Testis (tissue), 3 donors: ENCODE results near the gene HJURP. TPM values are rescaled to one million over a fixed set of nuclear protein-coding genes. Genes with fewer than 3 reads are reported as not detected.

Source experiments
- DNase-seq: peaks from one replicate; pipeline ENCODE4 v3.0.0-alpha.2; 2019
- H3K27ac ChIP-seq, 2 donors: fragments of 200-600 bp; sonication (generic); one replicate each; pipeline ENCODE4 v1.5.1; 2019
- H3K27me3 ChIP-seq: fragments of 200-600 bp; sonication (generic); one replicate; pipeline ENCODE4 v1.5.1; 2019
- H3K36me3 ChIP-seq: fragments of 200-600 bp; sonication (generic); one replicate; pipeline ENCODE4 v1.5.1; 2017; ENCODE audit warnings: low read depth; ENCODE audit errors: missing control alignments
- H3K4me1 ChIP-seq: fragments of 200-600 bp; sonication (generic); one replicate; pipeline ENCODE4 v1.5.1; 2019
- H3K4me3 ChIP-seq, 2 donors: fragments of 200-600 bp; sonication (generic); one replicate each; pipeline ENCODE4 v1.5.1; 2017 to 2019
- H3K9me3 ChIP-seq: fragments of 200-600 bp; sonication (generic); one replicate; pipeline ENCODE4 v1.5.1; 2017
- CTCF ChIP-seq, 3 experiments: fragments of 450-650 bp in 2 of 3; fragments of 200-600 bp in 1 of 3; sonication (generic) in 1 of 3; IDR thresholded peaks; one replicate each; pipeline ENCODE4 v1.5.1; 2016 to 2019; ENCODE audit warnings: antibody characterized with exemption in 3 of 3, mild to moderate bottlenecking in 2 of 3, moderate library complexity in 1 of 3
- POLR2A ChIP-seq: fragments of 450-650 bp; IDR thresholded peaks from one replicate; pipeline ENCODE4 v1.6.1; 2017; ENCODE audit warnings: antibody characterized with exemption, mild to moderate bottlenecking, moderate library complexity
- WGBS, 2 donors: methylation state at CpG; one replicate each; pipeline ENCODE4 v1.1.5; 2018; 5-methylcytosine and 5-hydroxymethylcytosine counted together
- intact Hi-C: fragments of 100-400 bp; cut with DNase I; formaldehyde crosslinking; loops from one replicate; pipeline ENCODE4 v1.15.1; 2023; ENCODE audit warnings: low total_unique reads
- polyA plus RNA-seq: library from polyadenylated mRNA; stranded (reverse); fragments of 350-450 nt; fragmentation: Illumina TruSeq; extraction: RNeasy Lipid Tissue Mini Kit (QIAGEN cat#74804); gene quantifications from one replicate; pipeline ENCODE4 v1.2.3, GENCODE V29; 2014; ENCODE audit warnings: low read depth, low replicate concordance; ENCODE audit not compliant: insufficient read depth
- total RNA-seq, 2 donors: library from RNA; depleted of rRNA; stranded (reverse); fragments of >200 nt; gene quantifications; one replicate each; pipeline ENCODE4 v1.2.3, GENCODE V29; 2016

Gene HJURP
- total and polyA plus RNA-seq, 3 donors from 2014 or later: 10.2 to 30.2 (median 13.9) TPM

GRCh38 chr2:233801357-233802131 lies 52.8 kb downstream of the HJURP start:
- 71 to 85% methylated on average over 9 of the region's 9 CpGs for WGBS, 2 donors
- Histone ChIP-seq H3K36me3 (no peaks in the 10 kb centered on the region), H3K4me1 (no peaks in the 10 kb centered on the region), H3K27ac (no peak overlapping the region), H3K27me3 (no peaks in the 10 kb centered on the region), H3K9me3 (no peaks in the 10 kb centered on the region), H3K4me3 (no peak overlapping the region)
- TF ChIP-seq POLR2A: no peak
- TF ChIP-seq CTCF (IDR thresholded peaks at IDR 0.05): no peak
- DNase-seq: peak; percentile 6
- intact Hi-C loops: no loop called here

GRCh38 chr2:233800208-233800607 lies 54.1 kb downstream of the HJURP start:
- Histone ChIP-seq H3K36me3 (no peaks in the 10 kb centered on the region), H3K4me3 (no peak overlapping the region)
- intact Hi-C loops: no loop called here

DNA sequence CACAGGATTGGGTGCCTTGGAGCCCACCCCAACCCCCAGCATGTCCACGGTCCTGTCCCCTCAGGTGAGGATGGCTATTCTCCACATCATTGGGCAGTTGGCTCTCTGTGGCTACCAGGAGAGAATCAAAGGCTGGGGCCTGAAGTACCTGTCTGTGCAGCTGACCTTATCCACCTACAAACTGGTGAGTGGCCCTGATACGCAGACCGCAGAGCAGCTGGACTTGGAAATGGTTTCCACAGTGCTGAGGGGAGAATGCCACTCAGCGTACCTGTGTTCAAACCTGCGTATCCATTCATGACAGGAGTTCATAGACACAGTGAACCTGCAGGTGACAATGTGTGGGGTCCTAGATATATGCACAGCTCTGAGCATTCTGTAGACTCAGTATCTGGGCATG lies 54.6 kb downstream of the HJURP start:
- H3K4me3 ChIP-seq: no peak overlapping the region
- no peak for DNase-seq
- 59 to 67% methylated on average over 3 to 5 of the region's 5 CpGs for WGBS, 2 donors

More at GRCh38 chr2:233800208-233800607, 54.1 kb downstream of the HJURP start:
- no peak for TF ChIP-seq CTCF (IDR thresholded peaks at IDR 0.05)
- TF ChIP-seq POLR2A: no peak
- Histone ChIP-seq H3K4me1 (no peaks in the 10 kb centered on the region), H3K27ac (no peak overlapping the region), H3K27me3 (no peaks in the 10 kb centered on the region), H3K9me3 (no peaks in the 10 kb centered on the region)
- WGBS, 2 donors: 82 to 91% methylated on average over 7 of the region's 7 CpGs
- peak; percentile 4 for DNase-seq

GRCh38 chr2:233799087-233799665 lies 55.2 kb downstream of the HJURP start:
- no peak overlapping the region for H3K4me3 ChIP-seq

More for the DNA sequence above, 54.6 kb downstream of the HJURP start:
- no peaks in the 10 kb centered on the region for H3K9me3 ChIP-seq
- H3K27ac ChIP-seq: no peak overlapping the region
- intact Hi-C loops: no loop called here
- no peaks in the 10 kb centered on the region for H3K36me3 ChIP-seq
- no peak for TF ChIP-seq CTCF (IDR thresholded peaks at IDR 0.05)
- no peak for TF ChIP-seq POLR2A
- H3K4me1 ChIP-seq: no peaks in the 10 kb centered on the region
- H3K27me3 ChIP-seq: no peaks in the 10 kb centered on the region

More at GRCh38 chr2:233799087-233799665, 55.2 kb downstream of the HJURP start:
- Histone ChIP-seq H3K36me3 (no peaks in the 10 kb centered on the region), H3K27me3 (no peaks in the 10 kb centered on the region), H3K4me1 (no peaks in the 10 kb centered on the region), H3K9me3 (no peaks in the 10 kb centered on the region), H3K27ac (no peak overlapping the region)
- DNase-seq: peak; percentile 4
- 61 to 72% methylated on average over 7 of the region's 7 CpGs for WGBS, 2 donors
- intact Hi-C loops: no loop called here
- TF ChIP-seq CTCF (IDR thresholded peaks at IDR 0.05) (no peak), POLR2A (no peak)
